Subcutaneous adipose tissue (tissue), 4 donors: Measurements from ENCODE around the gene HLA-DMB. TPM values are rescaled to one million over a fixed set of nuclear protein-coding genes. Genes with fewer than 3 reads are reported as not detected.

ENCODE experiments used
- total RNA-seq, 4 donors: library from RNA; depleted of rRNA; stranded (reverse); fragments of >200 nt; gene quantifications; one replicate each; pipeline ENCODE4 v1.1.0, GENCODE V29; 2016
- TF ChIP-seq, protein P1 (sequence below): fragments of 450-650 bp; IDR thresholded peaks from one replicate; pipeline ENCODE4 v1.5.1; 2016; ENCODE audit warnings: low read depth, mild to moderate bottlenecking, control low read depth, antibody characterized with exemption, moderate library complexity

The HLA-DMB gene
- total RNA-seq, 4 donors from 2014 or later: 27.7 to 199 (median 36.4) TPM

DNA sequence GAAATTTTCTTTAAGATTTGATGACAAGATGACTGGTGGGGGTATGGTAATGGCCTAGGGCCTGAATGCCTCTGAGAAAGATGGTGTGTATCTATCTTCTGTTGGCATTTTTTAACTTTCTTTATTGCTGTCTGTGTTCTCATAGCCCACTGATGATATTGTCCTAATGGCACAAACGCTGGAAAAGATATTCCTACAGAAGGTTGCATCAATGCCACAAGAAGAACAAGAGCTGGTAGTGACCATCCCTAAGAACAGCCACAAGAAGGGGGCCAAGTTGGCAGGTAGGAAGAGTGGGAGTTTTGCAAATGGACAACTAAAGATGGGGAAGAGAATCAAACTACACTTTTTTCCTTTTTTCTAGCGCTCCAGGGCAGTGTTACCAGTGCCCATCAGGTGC lies 35.1 kb upstream of the HLA-DMB start:
- TF ChIP-seq, protein P1, sequence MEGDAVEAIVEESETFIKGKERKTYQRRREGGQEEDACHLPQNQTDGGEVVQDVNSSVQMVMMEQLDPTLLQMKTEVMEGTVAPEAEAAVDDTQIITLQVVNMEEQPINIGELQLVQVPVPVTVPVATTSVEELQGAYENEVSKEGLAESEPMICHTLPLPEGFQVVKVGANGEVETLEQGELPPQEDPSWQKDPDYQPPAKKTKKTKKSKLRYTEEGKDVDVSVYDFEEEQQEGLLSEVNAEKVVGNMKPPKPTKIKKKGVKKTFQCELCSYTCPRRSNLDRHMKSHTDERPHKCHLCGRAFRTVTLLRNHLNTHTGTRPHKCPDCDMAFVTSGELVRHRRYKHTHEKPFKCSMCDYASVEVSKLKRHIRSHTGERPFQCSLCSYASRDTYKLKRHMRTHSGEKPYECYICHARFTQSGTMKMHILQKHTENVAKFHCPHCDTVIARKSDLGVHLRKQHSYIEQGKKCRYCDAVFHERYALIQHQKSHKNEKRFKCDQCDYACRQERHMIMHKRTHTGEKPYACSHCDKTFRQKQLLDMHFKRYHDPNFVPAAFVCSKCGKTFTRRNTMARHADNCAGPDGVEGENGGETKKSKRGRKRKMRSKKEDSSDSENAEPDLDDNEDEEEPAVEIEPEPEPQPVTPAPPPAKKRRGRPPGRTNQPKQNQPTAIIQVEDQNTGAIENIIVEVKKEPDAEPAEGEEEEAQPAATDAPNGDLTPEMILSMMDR: no peak

GRCh38 chr6:32974541-32975308 lies 33.9 kb upstream of the HLA-DMB start:
- TF ChIP-seq, protein P1: no peak

GRCh38 chr6:32974016-32974333 lies 33.1 kb upstream of the HLA-DMB start:
- TF ChIP-seq, protein P1: no peak

- TF ChIP-seq, protein P1: no peak
These were observed 32.6 kb upstream of the HLA-DMB start for GRCh38 chr6:32973144-32974015.

GRCh38 chr6:32972353-32973143 lies 31.7 kb upstream of the HLA-DMB start:
- TF ChIP-seq, protein P1: no peak

- TF ChIP-seq, protein P1: no peak
These were observed 30.9 kb upstream of the HLA-DMB start for GRCh38 chr6:32971581-32972352.
